ENCODE measurements around the gene PCCA.

DNA sequence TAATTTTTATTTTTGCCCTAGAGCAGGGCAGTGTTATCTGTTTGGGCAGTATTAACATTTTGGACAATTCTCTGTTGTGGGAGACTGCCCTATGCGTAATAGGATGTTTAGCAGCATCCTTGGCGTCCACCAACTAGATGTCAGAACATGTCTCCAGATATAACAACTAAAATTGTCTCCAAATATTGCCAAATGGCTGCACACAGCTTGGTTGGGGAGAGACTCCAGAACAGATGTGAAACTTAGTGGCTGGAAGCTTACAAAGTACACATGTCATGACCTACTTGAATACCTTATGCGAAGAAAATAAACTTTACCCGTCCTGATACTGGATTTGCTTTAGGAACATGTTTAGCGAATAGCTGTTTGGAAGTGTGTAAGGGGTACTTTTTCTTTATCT lies 376.7 kb downstream of the PCCA start:
- TF ChIP-seq POLR2A (IDR thresholded peaks at IDR 0.05) = no peak
- TF ChIP-seq CTCF (IDR thresholded peaks at IDR 0.05) = no peak
- no peak for TF ChIP-seq EP300 (IDR thresholded peaks at IDR 0.05)
